GM12872 (cell line): ENCODE results near the gene NOTCH1.

Experiments
- TF ChIP-seq, protein P1 (sequence below): IDR thresholded peaks from 3 replicates; pipeline ENCODE4 v1.5.1; 2011; ENCODE audit warnings: low read depth, mild to moderate bottlenecking, low read length, moderate library complexity; ENCODE audit not compliant: insufficient read depth

Gene NOTCH1

DNA sequence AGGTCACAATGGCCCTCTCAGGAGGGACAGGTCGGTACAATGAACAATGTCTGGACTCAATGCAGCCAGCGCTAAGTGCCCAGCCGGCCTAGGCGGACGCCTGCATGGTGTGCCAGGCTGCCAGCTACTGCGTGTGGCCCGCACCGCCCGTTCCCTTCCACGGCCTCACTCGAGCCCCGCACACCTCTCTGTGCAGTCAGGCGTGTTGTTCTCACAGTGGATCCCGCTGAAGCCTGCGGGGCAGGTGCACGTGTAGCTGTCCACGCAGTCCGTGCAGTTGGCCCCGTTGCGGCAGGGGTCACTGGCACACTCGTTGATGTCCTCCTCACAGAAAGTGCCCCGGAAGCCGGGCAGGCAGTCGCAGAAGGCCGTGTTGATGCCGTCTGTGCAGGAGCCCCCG is 36.3 kb downstream of the NOTCH1 start:
- TF ChIP-seq, protein P1, sequence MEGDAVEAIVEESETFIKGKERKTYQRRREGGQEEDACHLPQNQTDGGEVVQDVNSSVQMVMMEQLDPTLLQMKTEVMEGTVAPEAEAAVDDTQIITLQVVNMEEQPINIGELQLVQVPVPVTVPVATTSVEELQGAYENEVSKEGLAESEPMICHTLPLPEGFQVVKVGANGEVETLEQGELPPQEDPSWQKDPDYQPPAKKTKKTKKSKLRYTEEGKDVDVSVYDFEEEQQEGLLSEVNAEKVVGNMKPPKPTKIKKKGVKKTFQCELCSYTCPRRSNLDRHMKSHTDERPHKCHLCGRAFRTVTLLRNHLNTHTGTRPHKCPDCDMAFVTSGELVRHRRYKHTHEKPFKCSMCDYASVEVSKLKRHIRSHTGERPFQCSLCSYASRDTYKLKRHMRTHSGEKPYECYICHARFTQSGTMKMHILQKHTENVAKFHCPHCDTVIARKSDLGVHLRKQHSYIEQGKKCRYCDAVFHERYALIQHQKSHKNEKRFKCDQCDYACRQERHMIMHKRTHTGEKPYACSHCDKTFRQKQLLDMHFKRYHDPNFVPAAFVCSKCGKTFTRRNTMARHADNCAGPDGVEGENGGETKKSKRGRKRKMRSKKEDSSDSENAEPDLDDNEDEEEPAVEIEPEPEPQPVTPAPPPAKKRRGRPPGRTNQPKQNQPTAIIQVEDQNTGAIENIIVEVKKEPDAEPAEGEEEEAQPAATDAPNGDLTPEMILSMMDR, result no peak

DNA sequence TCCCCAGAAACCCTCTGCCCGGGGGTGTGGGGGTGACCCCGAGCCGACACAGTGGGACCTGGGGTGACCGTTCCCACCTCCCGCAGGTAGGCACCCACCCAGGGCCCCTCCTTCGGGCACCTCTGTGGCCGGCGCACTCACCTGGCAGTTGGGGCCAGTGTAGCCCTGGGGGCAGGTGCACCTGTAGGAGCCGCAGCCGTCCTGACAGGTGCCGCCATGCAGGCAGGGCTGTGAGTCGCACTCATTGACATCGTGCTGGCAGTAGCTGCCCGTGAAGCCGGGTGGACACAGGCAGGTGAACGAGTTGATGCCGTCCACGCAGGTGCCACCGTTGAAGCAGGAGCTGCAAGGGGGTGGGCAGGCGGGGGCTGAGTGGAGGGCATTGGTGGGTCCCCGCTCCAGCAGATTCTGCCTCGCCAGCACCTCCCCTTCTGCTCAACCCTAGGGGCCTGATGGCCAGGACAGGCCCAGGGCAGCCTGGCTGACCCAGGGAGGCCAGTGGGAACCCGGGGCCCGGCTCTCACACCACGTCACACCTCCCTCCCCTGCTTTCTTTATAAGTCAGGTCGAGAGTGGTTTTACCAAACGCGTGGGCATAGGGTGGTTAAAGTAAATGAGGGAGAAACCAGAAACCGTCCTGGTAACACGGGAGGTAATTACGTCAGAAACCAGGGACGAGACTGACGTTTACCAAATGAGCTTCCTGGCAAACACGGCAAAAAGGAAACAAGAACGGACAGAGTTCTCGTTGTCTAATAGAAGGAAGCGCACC is 36.9 kb downstream of the NOTCH1 start:
- TF ChIP-seq, protein P1, result no peak

- TF ChIP-seq, protein P1, result no peak
Observed at GRCh38 chr9:136507992-136508375, 37.9 kb downstream of the NOTCH1 start.

DNA sequence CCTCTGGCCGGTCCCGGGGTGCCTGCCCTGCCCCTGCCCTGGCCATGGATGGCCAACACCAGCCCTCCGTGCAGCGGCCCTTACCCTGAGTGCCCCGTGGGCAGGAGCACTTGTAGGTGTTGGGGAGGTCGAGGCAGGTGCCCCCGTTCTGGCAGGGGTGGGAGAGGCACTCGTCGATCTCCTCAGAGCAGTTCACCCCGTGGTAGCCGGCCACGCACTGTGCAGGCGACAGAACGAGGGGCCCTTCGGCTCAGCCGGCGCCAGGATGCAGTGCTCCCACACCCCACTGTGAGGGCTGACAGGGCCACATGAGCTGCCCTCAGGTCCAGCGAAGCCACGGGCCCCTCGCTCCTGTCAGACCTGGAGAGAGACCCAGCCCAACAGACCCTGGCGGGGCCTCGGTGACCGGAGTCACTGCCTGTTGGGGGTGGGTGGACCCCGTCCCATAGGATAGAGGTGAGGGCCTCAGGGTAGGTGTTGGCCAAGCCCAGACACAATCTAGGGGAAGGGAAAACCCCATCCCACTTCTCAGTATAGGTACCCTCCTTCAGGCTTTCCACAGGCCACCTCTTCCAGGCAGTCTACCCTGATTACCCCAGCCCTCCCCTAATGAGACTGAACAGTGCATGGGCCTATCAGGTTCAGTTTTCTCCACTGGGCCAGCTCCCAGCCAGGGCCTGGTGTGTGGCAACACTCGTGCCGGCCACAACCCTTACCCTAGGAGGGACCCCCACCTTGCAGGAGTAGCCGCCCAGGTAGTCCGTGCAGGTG is 38.4 kb downstream of the NOTCH1 start:
- TF ChIP-seq, protein P1, result no peak

DNA sequence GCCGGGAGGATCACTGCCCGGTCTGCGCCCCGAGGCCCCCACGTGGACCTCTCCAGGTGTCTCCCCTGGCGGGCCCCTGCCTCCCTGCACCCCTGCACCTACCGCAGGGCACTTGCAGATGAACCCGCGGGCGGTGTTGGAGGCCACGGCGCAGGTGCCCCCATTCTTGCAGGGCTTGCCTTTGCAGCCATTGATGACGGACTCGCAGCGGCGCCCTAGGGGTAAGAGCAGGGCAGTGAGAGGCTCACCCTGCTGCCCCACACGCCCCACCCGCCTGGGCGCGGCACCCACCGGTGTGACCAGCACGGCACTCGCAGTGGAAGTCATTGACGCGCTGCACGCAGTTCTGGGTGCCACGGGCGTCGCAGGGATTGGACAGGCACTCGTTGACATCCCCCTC is 39.4 kb downstream of the NOTCH1 start:
- TF ChIP-seq, protein P1, result no peak

GRCh38 chr9:136505406-136506403 is 40.1 kb downstream of the NOTCH1 start:
- TF ChIP-seq, protein P1, result no peak
